ENCODE data around the gene RRM2. TPM values are rescaled to one million over a fixed set of nuclear protein-coding genes. Genes with fewer than 3 reads are reported as not detected.

Gene RRM2
- total RNA-seq, 1 experiment from 2014 or later, result 163 TPM

- H2AK5ac ChIP-seq (ENCODE audit: insufficient read length, low read length), result no peak overlapping the region
- H2BK20ac ChIP-seq (ENCODE audit: low read depth, low read length, poor library complexity, severe bottlenecking), result no peak overlapping the region
- no peaks in the 10 kb centered on the region for H3K23me2 ChIP-seq (ENCODE audit: insufficient read length, low read depth, low read length, poor library complexity, severe bottlenecking)
- no peak overlapping the region for H3K23ac ChIP-seq (ENCODE audit: insufficient read length, low read depth, low read length)
- H3K27me3 ChIP-seq (ENCODE audit: insufficient read depth, low read length), result no peaks in the 10 kb centered on the region
- no peak overlapping the region for H2BK5ac ChIP-seq (ENCODE audit: insufficient read length, low read length)
- no CpG with 5 or more reads among the region's 7 CpGs for WGBS (ENCODE audit: extremely low coverage, insufficient read length, low lambda C conversion rate)
- H3K9me3 ChIP-seq (ENCODE audit: control insufficient read depth, low read depth, low read length), result no peaks in the 10 kb centered on the region
- H3K14ac ChIP-seq (ENCODE audit: insufficient read depth, low read length), result no peak overlapping the region
- no peaks in the 10 kb centered on the region for H3K4me1 ChIP-seq (ENCODE audit: insufficient read depth, low read length)
- H4K8ac ChIP-seq (replicated peaks; ENCODE audit: insufficient read length, low read depth, low read length), result no peak overlapping the region
- no peaks in the 10 kb centered on the region for H3K79me2 ChIP-seq (ENCODE audit: insufficient read depth, low read length)
- no peak overlapping the region for H3K18ac ChIP-seq (ENCODE audit: insufficient read length, low read depth, low read length)
- H2BK12ac ChIP-seq (ENCODE audit: insufficient read length, low read depth, low read length), result no peak overlapping the region
- no peaks in the 10 kb centered on the region for H3K27me3 Mint-ChIP-seq (ENCODE audit: low read depth)
- no peak overlapping the region for H4K91ac ChIP-seq (ENCODE audit: insufficient read length, low read depth, low read length)
- peaks cover 0 to 6% (median 3%) of the 10 kb centered on the region in 3 experiments; a peak in 3 of 7 replicates for H3K36me3 Mint-ChIP-seq (ENCODE audit: insufficient read depth in 1 of 3, low read depth in 3 of 3)
- H3K9ac ChIP-seq (ENCODE audit: extremely low read depth, insufficient read length, low read length), result no peak overlapping the region
- no peak overlapping the region for H3K27ac Mint-ChIP-seq
- H2BK120ac ChIP-seq (ENCODE audit: low read depth, low read length, poor library complexity, severe bottlenecking), result no peak overlapping the region
- no peak overlapping the region for H3T11ph ChIP-seq (ENCODE audit: low read length)
- no peak overlapping the region for H3K4ac ChIP-seq (ENCODE audit: low read depth, low read length)
- no peak overlapping the region for H3K27ac ChIP-seq (ENCODE audit: insufficient read length, low read depth, low read length)
- H4K5ac ChIP-seq (ENCODE audit: insufficient read length, low read depth, low read length), result no peak overlapping the region
- H3K4me3 Mint-ChIP-seq, result no peak overlapping the region
- peaks cover 0 to 2% of the 10 kb centered on the region in 2 experiments; a peak in 1 of 4 replicates for H3K4me1 Mint-ChIP-seq
- no peak overlapping the region for H3K4me2 ChIP-seq (ENCODE audit: insufficient read depth, insufficient read length, low read length)
- no peak for DNase-seq
- H2BK15ac ChIP-seq (ENCODE audit: low read depth, low read length), result no peak overlapping the region
- no peak overlapping the region for H3K56ac ChIP-seq (ENCODE audit: insufficient read length, low read depth, low read length)
- no peak overlapping the region for H2AFZ ChIP-seq (ENCODE audit: low read length)
- no peak for TF ChIP-seq CTCF (conservative IDR thresholded peaks at IDR 0.05)
- H4K20me1 ChIP-seq (ENCODE audit: control insufficient read depth, insufficient read depth, insufficient read length), result no peaks in the 10 kb centered on the region
- no peaks in the 10 kb centered on the region for H3K79me1 ChIP-seq (ENCODE audit: insufficient read depth, low read depth, low read length, poor library complexity, severe bottlenecking)
- H3K9me3 Mint-ChIP-seq, result peaks cover 0 to 2% of the 10 kb centered on the region in 2 experiments; a peak in 1 of 5 replicates
Observed at GRCh38 chr2:10178751-10179150, 56.2 kb downstream of the RRM2 start.
